ENCODE data around the gene CALHM4.
A peak's percentile ranks its signal among the peaks of the same experiment; 100 is the strongest.

The CALHM4 gene

GRCh38 chr6:116512111-116512559 is 41.4 kb upstream of the CALHM4 start:
- H3K27ac ChIP-seq (replicated peaks; ENCODE audit: low read length) = peak overlapping the region; percentile 9
- DNase-seq (ENCODE audit: low spot score) = no peak
- no CpG with 5 or more reads among the region's 4 CpGs for WGBS, 2 donors (ENCODE audit: extremely low coverage in 2 of 2, insufficient read length in 2 of 2, insufficient replicate concordance in 1 of 2)
- no peak overlapping the region for H2BK12ac ChIP-seq (ENCODE audit: low read length)
- H3K9me3 ChIP-seq (replicated peaks in 1 of 2; ENCODE audit: control insufficient read depth in 2 of 2, insufficient read depth in 1 of 2, low read depth in 1 of 2, low read length in 2 of 2) = peaks cover 1 to 15% of the 10 kb centered on the region in 2 donors
- H3K27me3 ChIP-seq (ENCODE audit: control insufficient read depth in 3 of 3, insufficient read depth in 3 of 3, low read depth in 1 of 3, low read length in 3 of 3) = no peaks in the 10 kb centered on the region
- no peak overlapping the region for H3K4me2 ChIP-seq (ENCODE audit: insufficient read depth, low read length, poor library complexity, severe bottlenecking)
- H2BK5ac ChIP-seq (ENCODE audit: low read length) = no peak overlapping the region
- no peak overlapping the region for H2AK5ac ChIP-seq (ENCODE audit: low read depth, low read length)
- no peak overlapping the region for H3K9ac ChIP-seq (ENCODE audit: low read depth, low read length, poor library complexity)
- H3K23ac ChIP-seq (ENCODE audit: low read depth, low read length, poor library complexity) = no peak overlapping the region
- H2AFZ ChIP-seq (ENCODE audit: low read length) = peak overlapping the region; percentile 87
- no peak overlapping the region for H3K14ac ChIP-seq (ENCODE audit: low read length)
- no peak overlapping the region for H2BK120ac ChIP-seq (ENCODE audit: low read depth, low read length)
- peaks cover 0 to 22% of the 10 kb centered on the region in 2 donors for H3K36me3 ChIP-seq (replicated peaks in 1 of 2; ENCODE audit: control insufficient read depth in 2 of 2, insufficient read depth in 2 of 2, low read length in 2 of 2)
- no peak overlapping the region for H2BK15ac ChIP-seq (ENCODE audit: low read length)
- H3K4ac ChIP-seq (ENCODE audit: low read length) = no peak overlapping the region
- no peaks in the 10 kb centered on the region for H3K79me1 ChIP-seq (ENCODE audit: low read depth, low read length)
- H4K91ac ChIP-seq (ENCODE audit: low read depth, low read length, poor library complexity) = no peak overlapping the region
- no peak overlapping the region for H3K18ac ChIP-seq (ENCODE audit: low read length)
- H3K4me1 ChIP-seq (ENCODE audit: control insufficient read depth in 2 of 2, insufficient read depth in 1 of 2, low read depth in 1 of 2, low read length in 2 of 2) = peaks cover 4 to 8% of the 10 kb centered on the region in 2 donors
- peak overlapping the region in 1 of 2 donors; percentile 54 for H3K4me3 ChIP-seq (ENCODE audit: low read length in 2 of 2)
- no peak overlapping the region for H4K8ac ChIP-seq (ENCODE audit: low read depth, low read length)

GRCh38 chr6:116512734-116513133 is 40.8 kb upstream of the CALHM4 start:
- Histone ChIP-seq H3K18ac (ENCODE audit: low read length) (no peak overlapping the region), H3K14ac (ENCODE audit: low read length) (no peak overlapping the region), H2BK5ac (ENCODE audit: low read length) (no peak overlapping the region), H3K4ac (ENCODE audit: low read length) (no peak overlapping the region), H3K27ac (replicated peaks; ENCODE audit: low read length) (no peak overlapping the region), H3K4me3 (ENCODE audit: low read length in 2 of 2) (peak overlapping the region in 1 of 2 donors; percentile 54), H3K27me3 (ENCODE audit: control insufficient read depth in 3 of 3, insufficient read depth in 3 of 3, low read depth in 1 of 3, low read length in 3 of 3) (no peaks in the 10 kb centered on the region), H3K4me1 (ENCODE audit: control insufficient read depth in 2 of 2, insufficient read depth in 1 of 2, low read depth in 1 of 2, low read length in 2 of 2) (peaks cover 4 to 8% of the 10 kb centered on the region in 2 donors), H2BK120ac (ENCODE audit: low read depth, low read length) (no peak overlapping the region), H2BK15ac (ENCODE audit: low read length) (no peak overlapping the region), H3K23ac (ENCODE audit: low read depth, low read length, poor library complexity) (no peak overlapping the region), H2AK5ac (ENCODE audit: low read depth, low read length) (no peak overlapping the region), H3K9ac (ENCODE audit: low read depth, low read length, poor library complexity) (no peak overlapping the region), H4K91ac (ENCODE audit: low read depth, low read length, poor library complexity) (no peak overlapping the region), H3K79me1 (ENCODE audit: low read depth, low read length) (no peaks in the 10 kb centered on the region), H3K36me3 (replicated peaks in 1 of 2; ENCODE audit: control insufficient read depth in 2 of 2, insufficient read depth in 2 of 2, low read length in 2 of 2) (peaks cover 0 to 25% of the 10 kb centered on the region in 2 donors), H3K9me3 (replicated peaks in 1 of 2; ENCODE audit: control insufficient read depth in 2 of 2, insufficient read depth in 1 of 2, low read depth in 1 of 2, low read length in 2 of 2) (peaks cover 1 to 15% of the 10 kb centered on the region in 2 donors), H2BK12ac (ENCODE audit: low read length) (no peak overlapping the region), H4K8ac (ENCODE audit: low read depth, low read length) (no peak overlapping the region), H2AFZ (ENCODE audit: low read length) (no peak overlapping the region), H3K4me2 (ENCODE audit: insufficient read depth, low read length, poor library complexity, severe bottlenecking) (no peak overlapping the region)
- no peak for DNase-seq (ENCODE audit: low spot score)

- WGBS, 2 donors (ENCODE audit: extremely low coverage in 2 of 2, insufficient read length in 2 of 2, insufficient replicate concordance in 1 of 2) = no CpG with 5 or more reads among the region's 2 CpGs
- H3K27ac ChIP-seq (replicated peaks; ENCODE audit: low read length) = no peak overlapping the region
- H3K9ac ChIP-seq (ENCODE audit: low read depth, low read length, poor library complexity) = no peak overlapping the region
- H3K4ac ChIP-seq (ENCODE audit: low read length) = no peak overlapping the region
- no peak overlapping the region for H2AFZ ChIP-seq (ENCODE audit: low read length)
- peak overlapping the region in 1 of 2 donors; percentile 54 for H3K4me3 ChIP-seq (ENCODE audit: low read length in 2 of 2)
- no peak overlapping the region for H4K91ac ChIP-seq (ENCODE audit: low read depth, low read length, poor library complexity)
- no peak overlapping the region for H2AK5ac ChIP-seq (ENCODE audit: low read depth, low read length)
- no peak for DNase-seq (ENCODE audit: low spot score)
- no peak overlapping the region for H3K14ac ChIP-seq (ENCODE audit: low read length)
- peaks cover 0 to 13% of the 10 kb centered on the region in 2 donors for H3K9me3 ChIP-seq (replicated peaks in 1 of 2; ENCODE audit: control insufficient read depth in 2 of 2, insufficient read depth in 1 of 2, low read depth in 1 of 2, low read length in 2 of 2)
- H3K4me1 ChIP-seq (ENCODE audit: control insufficient read depth in 2 of 2, insufficient read depth in 1 of 2, low read depth in 1 of 2, low read length in 2 of 2) = peaks cover 4 to 8% of the 10 kb centered on the region in 2 donors
- H3K27me3 ChIP-seq (ENCODE audit: control insufficient read depth in 3 of 3, insufficient read depth in 3 of 3, low read depth in 1 of 3, low read length in 3 of 3) = no peaks in the 10 kb centered on the region
- H2BK15ac ChIP-seq (ENCODE audit: low read length) = no peak overlapping the region
- no peak overlapping the region for H4K8ac ChIP-seq (ENCODE audit: low read depth, low read length)
- peaks cover 0 to 25% of the 10 kb centered on the region in 2 donors for H3K36me3 ChIP-seq (replicated peaks in 1 of 2; ENCODE audit: control insufficient read depth in 2 of 2, insufficient read depth in 2 of 2, low read length in 2 of 2)
- H3K79me1 ChIP-seq (ENCODE audit: low read depth, low read length) = no peaks in the 10 kb centered on the region
- H2BK5ac ChIP-seq (ENCODE audit: low read length) = no peak overlapping the region
- no peak overlapping the region for H2BK120ac ChIP-seq (ENCODE audit: low read depth, low read length)
- H2BK12ac ChIP-seq (ENCODE audit: low read length) = no peak overlapping the region
- no peak overlapping the region for H3K4me2 ChIP-seq (ENCODE audit: insufficient read depth, low read length, poor library complexity, severe bottlenecking)
- H3K23ac ChIP-seq (ENCODE audit: low read depth, low read length, poor library complexity) = no peak overlapping the region
- H3K18ac ChIP-seq (ENCODE audit: low read length) = no peak overlapping the region
Measured at GRCh38 chr6:116513224-116513875, 40.2 kb upstream of the CALHM4 start.

GRCh38 chr6:116514111-116514510 is 39.4 kb upstream of the CALHM4 start:
- no peak overlapping the region for H3K14ac ChIP-seq (ENCODE audit: low read length)
- H3K4me3 ChIP-seq (ENCODE audit: low read length in 2 of 2) = no peak overlapping the region
- H2BK5ac ChIP-seq (ENCODE audit: low read length) = no peak overlapping the region
- H3K36me3 ChIP-seq (replicated peaks in 1 of 2; ENCODE audit: control insufficient read depth in 2 of 2, insufficient read depth in 2 of 2, low read length in 2 of 2) = peaks cover 0 to 25% of the 10 kb centered on the region in 2 donors
- no CpG with 5 or more reads among the region's 4 CpGs for WGBS, 2 donors (ENCODE audit: extremely low coverage in 2 of 2, insufficient read length in 2 of 2, insufficient replicate concordance in 1 of 2)
- no peak overlapping the region for H3K4me2 ChIP-seq (ENCODE audit: insufficient read depth, low read length, poor library complexity, severe bottlenecking)
- H2BK120ac ChIP-seq (ENCODE audit: low read depth, low read length) = no peak overlapping the region
- no peak for DNase-seq (ENCODE audit: low spot score)
- H3K9me3 ChIP-seq (replicated peaks in 1 of 2; ENCODE audit: control insufficient read depth in 2 of 2, insufficient read depth in 1 of 2, low read depth in 1 of 2, low read length in 2 of 2) = peaks cover 0 to 13% of the 10 kb centered on the region in 2 donors
- peaks cover 4 to 8% of the 10 kb centered on the region in 2 donors for H3K4me1 ChIP-seq (ENCODE audit: control insufficient read depth in 2 of 2, insufficient read depth in 1 of 2, low read depth in 1 of 2, low read length in 2 of 2)
- H3K27ac ChIP-seq (replicated peaks; ENCODE audit: low read length) = no peak overlapping the region
- no peak overlapping the region for H4K91ac ChIP-seq (ENCODE audit: low read depth, low read length, poor library complexity)
- H2AFZ ChIP-seq (ENCODE audit: low read length) = no peak overlapping the region
- no peak overlapping the region for H3K9ac ChIP-seq (ENCODE audit: low read depth, low read length, poor library complexity)
- no peak overlapping the region for H2BK15ac ChIP-seq (ENCODE audit: low read length)
- no peak overlapping the region for H4K8ac ChIP-seq (ENCODE audit: low read depth, low read length)
- H2BK12ac ChIP-seq (ENCODE audit: low read length) = no peak overlapping the region
- H3K18ac ChIP-seq (ENCODE audit: low read length) = no peak overlapping the region
- H2AK5ac ChIP-seq (ENCODE audit: low read depth, low read length) = no peak overlapping the region
- no peak overlapping the region for H3K4ac ChIP-seq (ENCODE audit: low read length)
- no peaks in the 10 kb centered on the region for H3K79me1 ChIP-seq (ENCODE audit: low read depth, low read length)
- H3K23ac ChIP-seq (ENCODE audit: low read depth, low read length, poor library complexity) = no peak overlapping the region
- H3K27me3 ChIP-seq (ENCODE audit: control insufficient read depth in 3 of 3, insufficient read depth in 3 of 3, low read depth in 1 of 3, low read length in 3 of 3) = no peaks in the 10 kb centered on the region

All from neuronal stem cell (in vitro differentiated cells).